Central memory CD8-positive, alpha-beta T cell (primary cell): Measurements from ENCODE around the gene NT5C1B.

Experiments
- ATAC-seq: fragments of 150-1000 bp; cut with Tn5 transposase; replicated peaks from 2 replicates; pipeline ENCODE4 v1.10.0; 2022; ENCODE audit warnings: mild to moderate bottlenecking, moderate FRiP score, moderate number of reproducible peaks; ENCODE audit not compliant: poor library complexity, severe bottlenecking; ENCODE audit errors: extremely low read depth
- DNase-seq, 2 donors: peaks; one replicate each; pipeline ENCODE4 v3.0.0; 2021; ENCODE audit warnings: low spot score in 2 of 2
- H3K27ac Mint-ChIP-seq: one replicate; pipeline ENCODE4 v1.8.0; 2022; ENCODE audit warnings: low read depth, mild to moderate bottlenecking, moderate library complexity, mixed read lengths
- H3K27me3 Mint-ChIP-seq: one replicate; pipeline ENCODE4 v1.8.0; 2022; ENCODE audit warnings: mixed read lengths
- H3K36me3 Mint-ChIP-seq: one replicate; pipeline ENCODE4 v1.8.0; 2022; ENCODE audit warnings: mild to moderate bottlenecking, moderate library complexity, mixed read lengths; ENCODE audit not compliant: insufficient read depth
- H3K4me1 Mint-ChIP-seq: one replicate; pipeline ENCODE4 v1.8.0; 2022; ENCODE audit warnings: mixed read lengths
- H3K4me3 Mint-ChIP-seq: one replicate; pipeline ENCODE4 v1.8.0; 2022; ENCODE audit warnings: mild to moderate bottlenecking, moderate library complexity, mixed read lengths
- H3K9me3 Mint-ChIP-seq: one replicate; pipeline ENCODE4 v1.8.0; 2022; ENCODE audit warnings: mixed read lengths

NT5C1B gene

GRCh38 chr2:18517386-18517785 lies 72.0 kb downstream of the NT5C1B start:
- Mint-ChIP-seq H3K9me3 (no peaks in the 10 kb centered on the region), H3K27me3 (peaks cover 54% of the 10 kb centered on the region), H3K4me1 (no peaks in the 10 kb centered on the region), H3K4me3 (no peak overlapping the region), H3K36me3 (no peaks in the 10 kb centered on the region), H3K27ac (no peak overlapping the region)
- ATAC-seq (no peak), DNase-seq (no peak)

- DNase-seq: no peak
- Mint-ChIP-seq H3K4me1 (no peaks in the 10 kb centered on the region), H3K9me3 (no peaks in the 10 kb centered on the region), H3K4me3 (no peak overlapping the region), H3K36me3 (no peaks in the 10 kb centered on the region), H3K27ac (no peak overlapping the region), H3K27me3 (peaks cover 67% of the 10 kb centered on the region)
- no peak for ATAC-seq
Measured at GRCh38 chr2:18516112-18516511, 73.3 kb downstream of the NT5C1B start.

GRCh38 chr2:18514526-18515461 lies 74.6 kb downstream of the NT5C1B start:
- DNase-seq (no peak), ATAC-seq (no peak)
- H3K27me3 Mint-ChIP-seq: peaks cover 73% of the 10 kb centered on the region
- no peaks in the 10 kb centered on the region for H3K36me3 Mint-ChIP-seq
- H3K4me1 Mint-ChIP-seq: no peaks in the 10 kb centered on the region
- H3K9me3 Mint-ChIP-seq: no peaks in the 10 kb centered on the region
- no peak overlapping the region for H3K4me3 Mint-ChIP-seq
- no peak overlapping the region for H3K27ac Mint-ChIP-seq
